Thoracic aorta (tissue), 2 donors: ENCODE measurements around the gene AKAP17A. TPM values are rescaled to one million over a fixed set of nuclear protein-coding genes. Genes with fewer than 3 reads are reported as not detected.
"Not testable (repeated sequence)": the region's sequence is repeated elsewhere in the genome, so short reads cannot be mapped to it uniquely, and the experiment has no call there.

Source experiments
- ATAC-seq: fragments of 150-250 bp; one replicate; pipeline ENCODE4 v1.8.0; 2017; ENCODE audit warnings: low read depth; ENCODE audit not compliant: insufficient number of reproducible peaks, low FRiP score
- DNase-seq: peaks from one replicate; pipeline ENCODE4 v3.0.0-alpha.2; 2020; ENCODE audit warnings: low spot score
- H3K27ac ChIP-seq, 2 donors: fragments of 200-600 bp; sonication (generic); 1 replicate in 1 of 2; 2 replicates in 1 of 2; pipeline ENCODE4 v1.5.1; 2016; ENCODE audit warnings: mild to moderate bottlenecking in 2 of 2, moderate library complexity in 2 of 2
- H3K27me3 ChIP-seq: fragments of 200-600 bp; sonication (generic); replicated peaks from 2 replicates; pipeline ENCODE4 v1.6.0; 2016; ENCODE audit warnings: mild to moderate bottlenecking; ENCODE audit not compliant: insufficient read depth
- H3K36me3 ChIP-seq: fragments of 200-600 bp; sonication (generic); one replicate; pipeline ENCODE4 v1.5.1; 2016
- H3K4me1 ChIP-seq, 2 donors: fragments of 200-600 bp; sonication (generic); 1 replicate in 1 of 2; 2 replicates in 1 of 2; pipeline versions ENCODE4 v1.5.1 to v1.6.0; 2016; ENCODE audit warnings: low read depth in 2 of 2, mild to moderate bottlenecking in 1 of 2; ENCODE audit not compliant: control insufficient read depth in 1 of 2
- H3K4me3 ChIP-seq: fragments of 200-600 bp; sonication (generic); 2 replicates; pipeline ENCODE4 v1.5.1; 2016; ENCODE audit warnings: mild to moderate bottlenecking
- H3K9me3 ChIP-seq: fragments of 200-600 bp; sonication (generic); 2 replicates; pipeline ENCODE4 v1.5.1; 2016
- total RNA-seq, 2 donors: library from RNA; depleted of rRNA; stranded (reverse); fragments of >200 nt; gene quantifications; one replicate each; pipeline versions ENCODE4 v1.1.0 to v1.2.3, GENCODE V29; 2016
- TF ChIP-seq, protein P1 (sequence below): fragments of 200-600 bp; sonication (generic); IDR thresholded peaks from one replicate; pipeline ENCODE4 v1.5.1; 2019; ENCODE audit warnings: antibody characterized with exemption

Gene AKAP17A
- total RNA-seq, 2 donors from 2014 or later = 53.3 to 71.5 TPM

DNA sequence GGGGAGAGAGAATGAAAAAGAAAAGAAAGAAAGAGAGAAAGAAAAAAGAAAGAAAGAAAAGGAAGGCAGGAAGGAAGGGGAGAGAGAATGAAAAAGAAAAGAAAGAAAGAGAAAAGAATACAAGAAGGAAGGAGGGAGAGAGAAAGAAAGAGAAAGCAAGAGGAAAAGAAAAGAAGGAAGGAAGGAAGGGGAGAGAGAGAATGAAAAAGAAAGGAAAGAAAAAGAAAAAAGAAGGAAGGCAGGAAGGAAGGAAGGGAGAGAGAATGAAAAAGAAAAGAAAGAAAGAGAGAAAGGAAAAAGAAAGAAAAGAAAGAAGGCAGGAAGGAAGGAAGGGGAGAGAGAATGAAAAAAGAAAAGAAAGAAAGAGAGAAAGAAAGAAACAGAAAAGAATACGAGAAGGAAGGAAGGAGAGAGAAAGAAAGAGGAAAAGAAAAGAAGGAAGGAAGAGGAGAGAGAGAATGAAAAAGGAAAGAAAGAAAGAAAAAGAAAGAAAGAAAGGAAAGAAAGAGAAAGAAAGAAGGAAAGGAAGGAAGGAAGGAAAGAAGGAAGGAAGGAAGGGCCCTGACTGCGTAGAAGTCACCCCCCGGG lies 39.4 kb upstream of the AKAP17A start:
- TF ChIP-seq, protein P1, sequence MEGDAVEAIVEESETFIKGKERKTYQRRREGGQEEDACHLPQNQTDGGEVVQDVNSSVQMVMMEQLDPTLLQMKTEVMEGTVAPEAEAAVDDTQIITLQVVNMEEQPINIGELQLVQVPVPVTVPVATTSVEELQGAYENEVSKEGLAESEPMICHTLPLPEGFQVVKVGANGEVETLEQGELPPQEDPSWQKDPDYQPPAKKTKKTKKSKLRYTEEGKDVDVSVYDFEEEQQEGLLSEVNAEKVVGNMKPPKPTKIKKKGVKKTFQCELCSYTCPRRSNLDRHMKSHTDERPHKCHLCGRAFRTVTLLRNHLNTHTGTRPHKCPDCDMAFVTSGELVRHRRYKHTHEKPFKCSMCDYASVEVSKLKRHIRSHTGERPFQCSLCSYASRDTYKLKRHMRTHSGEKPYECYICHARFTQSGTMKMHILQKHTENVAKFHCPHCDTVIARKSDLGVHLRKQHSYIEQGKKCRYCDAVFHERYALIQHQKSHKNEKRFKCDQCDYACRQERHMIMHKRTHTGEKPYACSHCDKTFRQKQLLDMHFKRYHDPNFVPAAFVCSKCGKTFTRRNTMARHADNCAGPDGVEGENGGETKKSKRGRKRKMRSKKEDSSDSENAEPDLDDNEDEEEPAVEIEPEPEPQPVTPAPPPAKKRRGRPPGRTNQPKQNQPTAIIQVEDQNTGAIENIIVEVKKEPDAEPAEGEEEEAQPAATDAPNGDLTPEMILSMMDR = no peak
- ATAC-seq (no peak), DNase-seq (no peak)
- Histone ChIP-seq H3K27ac (no peak overlapping the region), H3K4me3 (no peak overlapping the region), H3K27me3 (no peaks in the 10 kb centered on the region), H3K36me3 (no peaks in the 10 kb centered on the region), H3K9me3 (peaks cover 3% of the 10 kb centered on the region), H3K4me1 (no peaks in the 10 kb centered on the region)

DNA sequence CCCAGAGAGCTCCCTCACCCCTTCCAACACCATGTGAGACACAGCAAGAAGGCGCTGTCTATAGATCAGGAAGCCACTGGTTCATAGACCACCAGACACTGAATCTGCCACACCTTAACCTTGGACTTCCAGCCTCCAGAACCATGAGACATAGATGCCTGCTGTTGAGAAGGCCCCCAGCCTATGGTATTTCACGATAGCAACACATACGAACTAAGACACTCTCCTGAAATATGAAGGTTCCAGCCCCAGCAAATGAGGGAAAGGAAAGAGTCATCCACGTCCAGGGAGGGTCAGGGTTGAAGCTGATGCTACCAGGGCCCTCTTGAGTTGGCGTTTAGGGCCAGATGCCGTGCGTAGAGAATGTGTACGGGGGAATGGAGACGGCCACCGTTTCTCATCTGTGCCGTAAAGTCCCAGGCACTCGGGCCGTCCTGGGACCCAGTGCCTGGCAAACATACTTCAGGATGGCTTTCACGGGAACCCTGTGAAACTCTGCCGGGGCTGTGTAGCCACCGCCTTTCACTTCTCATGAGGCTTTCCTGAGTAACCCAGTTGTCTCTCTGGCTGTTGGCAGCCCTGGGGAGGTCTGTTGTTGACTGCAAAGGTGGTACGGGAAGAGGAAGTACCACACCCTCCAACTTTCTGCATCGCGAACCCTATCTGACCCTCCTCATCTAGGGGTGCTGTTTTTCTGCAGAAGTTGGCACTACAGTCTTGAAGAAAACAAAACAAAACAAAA lies 36.8 kb upstream of the AKAP17A start:
- no peaks in the 10 kb centered on the region for H3K27me3 ChIP-seq
- H3K4me3 ChIP-seq = no peak overlapping the region
- H3K4me1 ChIP-seq = no peaks in the 10 kb centered on the region
- H3K36me3 ChIP-seq = no peaks in the 10 kb centered on the region
- TF ChIP-seq, protein P1 = no peak
- H3K9me3 ChIP-seq = peaks cover 3% of the 10 kb centered on the region
- ATAC-seq = no peak
- no peak for DNase-seq
- H3K27ac ChIP-seq = no peak overlapping the region

DNA sequence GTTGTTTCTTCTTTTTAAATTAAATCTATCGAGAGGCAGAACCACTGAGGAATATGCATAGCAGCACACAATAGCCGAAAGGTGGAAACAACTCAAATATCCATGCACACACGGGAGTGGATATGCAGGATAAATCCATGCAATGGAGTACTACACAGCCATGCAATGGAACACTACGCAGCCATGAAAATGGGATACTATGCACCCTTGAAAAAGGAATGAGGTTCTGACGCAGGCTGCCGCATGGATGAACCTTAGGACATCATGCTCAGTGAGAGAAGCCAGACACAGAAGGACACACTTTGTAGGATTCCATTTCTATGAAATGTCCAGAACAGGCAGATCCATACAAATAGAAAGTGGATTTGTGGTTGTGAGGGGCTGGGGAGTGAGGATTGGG lies 36.0 kb upstream of the AKAP17A start:
- TF ChIP-seq, protein P1 = no peak
- H3K36me3 ChIP-seq = no peaks in the 10 kb centered on the region
- no peaks in the 10 kb centered on the region for H3K4me1 ChIP-seq
- no peak overlapping the region for H3K27ac ChIP-seq
- H3K27me3 ChIP-seq = no peaks in the 10 kb centered on the region
- H3K4me3 ChIP-seq = no peak overlapping the region
- DNase-seq = no peak
- no peak for ATAC-seq
- H3K9me3 ChIP-seq = peaks cover 3% of the 10 kb centered on the region

DNA sequence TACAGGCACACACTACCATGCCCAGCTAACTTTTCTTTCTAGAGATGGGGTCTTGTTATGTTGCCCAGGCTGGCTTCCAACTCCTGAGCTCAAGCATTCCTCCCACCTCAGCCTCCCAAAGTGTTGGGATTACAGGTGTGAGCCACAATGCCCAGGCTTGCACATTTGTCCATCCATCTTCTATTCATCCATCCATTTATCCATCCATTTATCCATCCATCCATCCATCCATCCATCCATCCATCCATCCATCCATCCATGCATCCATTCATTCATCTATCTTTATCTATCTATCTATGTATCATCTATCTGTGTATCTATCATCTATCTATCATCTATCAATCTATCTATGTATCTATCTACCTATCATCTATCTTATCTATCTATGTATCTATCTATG lies 34.0 kb upstream of the AKAP17A start:
- not testable (repeated sequence) for H3K27me3 ChIP-seq, H3K36me3 ChIP-seq, ATAC-seq, H3K4me3 ChIP-seq, H3K4me1 ChIP-seq, DNase-seq, H3K27ac ChIP-seq, H3K9me3 ChIP-seq

DNA sequence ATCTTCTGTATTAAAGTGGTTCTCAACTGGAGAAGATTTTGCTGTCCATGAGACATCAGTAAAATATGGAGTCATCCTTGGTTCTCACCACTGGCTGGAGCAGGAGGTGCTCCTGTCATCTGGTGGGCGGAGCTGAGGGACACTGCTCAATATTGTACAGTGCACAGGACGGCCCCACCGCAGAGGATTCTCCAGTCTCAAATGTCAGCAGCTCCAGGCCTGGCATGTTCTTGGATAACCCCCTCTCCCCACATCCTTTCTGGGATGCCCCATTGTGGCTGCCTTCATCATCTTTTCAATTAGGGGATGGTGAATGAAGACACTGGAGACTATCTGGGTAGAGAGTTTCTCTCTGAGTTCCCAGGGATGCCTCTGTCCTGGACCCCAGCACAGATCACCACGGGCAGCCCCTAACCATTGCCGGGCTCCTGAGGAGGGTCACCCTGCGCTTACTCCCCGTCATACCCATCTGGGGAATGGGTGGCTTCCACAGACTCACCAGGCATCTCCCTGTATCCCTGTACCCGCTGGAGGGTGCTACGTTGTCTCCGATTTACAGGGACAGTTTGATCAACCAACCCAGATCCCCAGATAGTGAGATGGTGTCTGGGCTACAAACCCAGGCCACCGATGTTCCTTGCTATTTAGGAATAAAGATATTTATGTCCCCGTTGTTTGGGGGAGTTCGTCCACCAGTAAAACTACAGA lies 32.5 kb upstream of the AKAP17A start:
- TF ChIP-seq, protein P1 = no peak
- ATAC-seq = no peak
- H3K27ac ChIP-seq = no peak overlapping the region
- H3K27me3 ChIP-seq = no peaks in the 10 kb centered on the region
- DNase-seq = no peak
- peaks cover 3% of the 10 kb centered on the region for H3K9me3 ChIP-seq
- H3K36me3 ChIP-seq = no peaks in the 10 kb centered on the region
- no peaks in the 10 kb centered on the region for H3K4me1 ChIP-seq
- H3K4me3 ChIP-seq = no peak overlapping the region
